HL-60 (cell line): ENCODE measurements around the gene ENDOV.

Source experiments
- DNase-seq, 2 experiments: peaks; one replicate each; pipeline ENCODE4 v3.0.0-alpha.2; 2010 to 2020; ENCODE audit warnings: low read depth in 1 of 2, low spot score in 1 of 2
- H3K27ac ChIP-seq: fragments of 250-450 bp; sonication (Bioruptor Pico); replicated peaks from 2 replicates; pipeline ENCODE4 v1.5.1; 2020; ENCODE audit warnings: mild to moderate bottlenecking, moderate library complexity
- H3K27me3 ChIP-seq: fragments of 250-450 bp; sonication (Bioruptor Pico); 2 replicates; pipeline ENCODE4 v1.5.1; 2021; ENCODE audit warnings: mild to moderate bottlenecking, moderate library complexity; ENCODE audit not compliant: insufficient read depth, poor library complexity, severe bottlenecking
- H3K4me3 ChIP-seq: replicated peaks from 2 replicates; pipeline ENCODE4 v1.5.1; 2011; ENCODE audit warnings: mild to moderate bottlenecking, control low read depth, low read length; ENCODE audit not compliant: insufficient read depth
- GABPA ChIP-seq: IDR thresholded peaks from 2 replicates; pipeline ENCODE4 v1.6.1; 2012; ENCODE audit warnings: low read depth
- POLR2AphosphoS5 ChIP-seq: IDR thresholded peaks from 2 replicates; pipeline ENCODE4 v1.6.1; 2012; ENCODE audit warnings: low read depth
- SPI1 ChIP-seq: IDR thresholded peaks from 2 replicates; pipeline ENCODE4 v1.6.1; 2012; ENCODE audit warnings: low read depth, mild to moderate bottlenecking, borderline replicate concordance
- TF ChIP-seq, protein P1 (sequence below): IDR thresholded peaks from 2 replicates; pipeline ENCODE4 v1.6.1; 2012; ENCODE audit warnings: low read depth; ENCODE audit not compliant: insufficient replicate concordance
- TF ChIP-seq, protein P2 (sequence below): IDR thresholded peaks from one replicate; pipeline ENCODE4 v1.5.1; 2011; ENCODE audit warnings: low read length, control low read depth, inconsistent platforms; ENCODE audit not compliant: insufficient read depth

The ENDOV gene

DNA sequence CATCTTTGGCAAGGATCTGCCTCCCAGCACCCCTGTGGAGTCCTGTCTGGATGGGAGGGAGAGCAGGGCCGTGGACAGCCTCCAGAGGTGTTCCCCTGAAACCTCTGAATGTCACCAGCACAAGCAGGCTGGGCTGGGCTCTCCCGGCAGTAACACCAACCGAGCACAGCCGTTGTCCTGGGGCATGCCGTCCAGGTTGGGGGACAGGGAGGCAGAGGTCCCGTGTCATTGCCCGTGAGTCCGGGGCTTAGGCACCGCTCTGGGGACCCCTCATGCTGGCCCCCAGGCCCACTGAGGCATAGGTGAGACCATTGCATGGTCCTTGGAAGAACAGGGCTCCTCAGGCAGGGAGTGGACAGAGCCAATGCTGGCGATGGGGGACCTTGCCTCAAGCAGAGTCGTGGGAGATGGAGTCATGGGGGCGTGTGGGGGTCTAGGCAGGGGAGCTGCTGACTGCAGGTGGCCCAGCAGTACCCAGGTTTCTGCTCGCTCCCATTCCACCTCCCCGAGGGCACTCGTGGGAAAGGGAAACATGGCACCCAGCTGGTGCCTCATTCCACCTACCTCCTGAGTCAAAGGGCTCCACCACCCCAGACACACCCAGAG is 17.5 kb downstream of the ENDOV start:
- Histone ChIP-seq H3K27me3 (no peaks in the 10 kb centered on the region), H3K27ac (no peak overlapping the region), H3K4me3 (no peak overlapping the region)
- TF ChIP-seq SPI1, result no peak
- TF ChIP-seq GABPA, result no peak
- TF ChIP-seq, protein P1, sequence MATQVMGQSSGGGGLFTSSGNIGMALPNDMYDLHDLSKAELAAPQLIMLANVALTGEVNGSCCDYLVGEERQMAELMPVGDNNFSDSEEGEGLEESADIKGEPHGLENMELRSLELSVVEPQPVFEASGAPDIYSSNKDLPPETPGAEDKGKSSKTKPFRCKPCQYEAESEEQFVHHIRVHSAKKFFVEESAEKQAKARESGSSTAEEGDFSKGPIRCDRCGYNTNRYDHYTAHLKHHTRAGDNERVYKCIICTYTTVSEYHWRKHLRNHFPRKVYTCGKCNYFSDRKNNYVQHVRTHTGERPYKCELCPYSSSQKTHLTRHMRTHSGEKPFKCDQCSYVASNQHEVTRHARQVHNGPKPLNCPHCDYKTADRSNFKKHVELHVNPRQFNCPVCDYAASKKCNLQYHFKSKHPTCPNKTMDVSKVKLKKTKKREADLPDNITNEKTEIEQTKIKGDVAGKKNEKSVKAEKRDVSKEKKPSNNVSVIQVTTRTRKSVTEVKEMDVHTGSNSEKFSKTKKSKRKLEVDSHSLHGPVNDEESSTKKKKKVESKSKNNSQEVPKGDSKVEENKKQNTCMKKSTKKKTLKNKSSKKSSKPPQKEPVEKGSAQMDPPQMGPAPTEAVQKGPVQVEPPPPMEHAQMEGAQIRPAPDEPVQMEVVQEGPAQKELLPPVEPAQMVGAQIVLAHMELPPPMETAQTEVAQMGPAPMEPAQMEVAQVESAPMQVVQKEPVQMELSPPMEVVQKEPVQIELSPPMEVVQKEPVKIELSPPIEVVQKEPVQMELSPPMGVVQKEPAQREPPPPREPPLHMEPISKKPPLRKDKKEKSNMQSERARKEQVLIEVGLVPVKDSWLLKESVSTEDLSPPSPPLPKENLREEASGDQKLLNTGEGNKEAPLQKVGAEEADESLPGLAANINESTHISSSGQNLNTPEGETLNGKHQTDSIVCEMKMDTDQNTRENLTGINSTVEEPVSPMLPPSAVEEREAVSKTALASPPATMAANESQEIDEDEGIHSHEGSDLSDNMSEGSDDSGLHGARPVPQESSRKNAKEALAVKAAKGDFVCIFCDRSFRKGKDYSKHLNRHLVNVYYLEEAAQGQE, result no peak
- TF ChIP-seq, protein P2, sequence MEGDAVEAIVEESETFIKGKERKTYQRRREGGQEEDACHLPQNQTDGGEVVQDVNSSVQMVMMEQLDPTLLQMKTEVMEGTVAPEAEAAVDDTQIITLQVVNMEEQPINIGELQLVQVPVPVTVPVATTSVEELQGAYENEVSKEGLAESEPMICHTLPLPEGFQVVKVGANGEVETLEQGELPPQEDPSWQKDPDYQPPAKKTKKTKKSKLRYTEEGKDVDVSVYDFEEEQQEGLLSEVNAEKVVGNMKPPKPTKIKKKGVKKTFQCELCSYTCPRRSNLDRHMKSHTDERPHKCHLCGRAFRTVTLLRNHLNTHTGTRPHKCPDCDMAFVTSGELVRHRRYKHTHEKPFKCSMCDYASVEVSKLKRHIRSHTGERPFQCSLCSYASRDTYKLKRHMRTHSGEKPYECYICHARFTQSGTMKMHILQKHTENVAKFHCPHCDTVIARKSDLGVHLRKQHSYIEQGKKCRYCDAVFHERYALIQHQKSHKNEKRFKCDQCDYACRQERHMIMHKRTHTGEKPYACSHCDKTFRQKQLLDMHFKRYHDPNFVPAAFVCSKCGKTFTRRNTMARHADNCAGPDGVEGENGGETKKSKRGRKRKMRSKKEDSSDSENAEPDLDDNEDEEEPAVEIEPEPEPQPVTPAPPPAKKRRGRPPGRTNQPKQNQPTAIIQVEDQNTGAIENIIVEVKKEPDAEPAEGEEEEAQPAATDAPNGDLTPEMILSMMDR, result no peak
- no peak for TF ChIP-seq POLR2AphosphoS5
- DNase-seq, result no peak

DNA sequence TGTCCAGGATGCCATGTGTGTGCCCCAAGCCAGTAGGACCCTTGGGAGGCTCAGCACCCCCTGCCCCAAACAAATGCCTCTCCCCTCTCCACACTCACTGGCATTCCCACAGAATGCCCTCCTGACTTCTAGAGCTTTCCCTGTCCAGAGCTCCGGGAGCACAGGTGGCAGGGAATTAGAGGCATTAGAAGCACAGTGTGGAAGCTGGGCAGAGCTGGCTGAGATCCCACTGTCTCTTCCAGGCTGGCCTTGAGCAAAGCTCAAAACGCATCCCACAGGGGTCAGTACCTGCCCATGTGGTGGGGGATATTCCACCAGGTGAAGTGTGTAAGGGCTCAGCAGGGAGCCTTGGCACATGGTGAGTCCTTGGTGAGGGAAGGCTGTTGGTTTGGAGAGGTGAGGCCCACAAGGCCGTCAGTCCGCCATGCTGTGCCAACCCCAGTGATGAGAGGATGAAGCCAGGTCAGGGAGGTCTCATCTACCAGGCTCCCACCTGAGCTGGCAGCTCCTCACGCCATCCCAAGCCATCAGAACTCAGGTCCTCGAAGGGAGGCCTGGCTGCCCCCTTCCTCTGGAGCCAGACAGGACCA is 18.1 kb downstream of the ENDOV start:
- Histone ChIP-seq H3K27ac (no peak overlapping the region), H3K4me3 (no peak overlapping the region), H3K27me3 (no peaks in the 10 kb centered on the region)
- DNase-seq, result no peak
- TF ChIP-seq, protein P1, result no peak
- TF ChIP-seq GABPA (no peak), POLR2AphosphoS5 (no peak), SPI1 (no peak)
- TF ChIP-seq, protein P2, result no peak

DNA sequence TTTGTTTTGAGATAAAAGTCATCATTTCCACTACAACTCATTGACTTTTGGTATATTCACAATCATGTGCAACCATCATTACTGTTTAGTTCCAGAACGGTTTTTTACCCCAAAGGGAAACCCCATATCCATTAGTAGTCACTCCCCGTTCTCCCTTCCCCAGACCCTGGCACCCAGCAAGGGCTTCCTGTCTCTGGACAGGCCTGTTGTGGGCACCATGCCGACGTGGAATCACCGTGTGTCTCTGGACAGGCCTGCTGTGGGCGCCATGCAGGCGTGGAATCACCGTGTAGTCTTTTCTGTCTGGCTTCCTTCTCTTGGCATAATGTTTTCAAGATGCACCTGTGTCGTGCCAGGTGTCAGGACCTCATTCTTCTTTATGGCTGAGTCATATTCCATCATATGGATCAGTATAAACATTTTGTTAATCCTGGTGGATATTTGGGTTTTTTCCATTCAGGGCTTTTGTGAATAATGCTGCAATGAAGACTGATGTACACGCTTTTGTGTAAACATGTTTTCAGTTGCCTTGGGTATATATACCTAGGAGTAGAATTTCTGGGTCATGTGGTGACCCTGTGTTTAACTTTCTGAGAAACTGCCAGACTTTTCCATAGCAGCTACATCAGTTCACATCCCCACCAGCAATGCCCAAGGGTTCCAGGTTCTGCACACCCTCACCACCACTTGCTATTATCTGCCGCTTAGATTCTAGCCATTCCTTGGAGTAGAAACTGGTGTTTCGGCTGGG is 19.1 kb downstream of the ENDOV start:
- Histone ChIP-seq H3K4me3 (no peak overlapping the region), H3K27ac (no peak overlapping the region), H3K27me3 (no peaks in the 10 kb centered on the region)
- TF ChIP-seq, protein P1, result no peak
- TF ChIP-seq, protein P2, result no peak
- TF ChIP-seq GABPA (no peak), POLR2AphosphoS5 (no peak), SPI1 (no peak)
- no peak for DNase-seq
